HepG2 (cell line): ENCODE results near the gene UBE3B. TPM values are rescaled to one million over a fixed set of nuclear protein-coding genes. Genes with fewer than 3 reads are reported as not detected.

ENCODE experiments used
- CAMTA2 ChIP-seq: sonication (generic); formaldehyde crosslinking; IDR thresholded peaks from 2 replicates; pipeline ENCODE4 v1.4.0; 2020; ENCODE audit warnings: mild to moderate bottlenecking, missing genetic modification reagents, borderline replicate concordance
- CBX1 ChIP-seq: IDR thresholded peaks from one replicate; pipeline ENCODE4 v1.6.1; 2016; ENCODE audit warnings: antibody characterized with exemption, low read depth
- CTCF ChIP-seq: sonication (generic); formaldehyde crosslinking; IDR thresholded peaks from 2 replicates; pipeline ENCODE4 v1.5.0; 2020; ENCODE audit warnings: mild to moderate bottlenecking, missing genetic modification reagents, moderate library complexity
- EED ChIP-seq: sonication (generic); formaldehyde crosslinking; IDR thresholded peaks from 2 replicates; pipeline ENCODE4 v1.5.0; 2020; ENCODE audit warnings: mild to moderate bottlenecking, missing genetic modification reagents
- HOMEZ ChIP-seq: IDR thresholded peaks from 2 replicates; pipeline ENCODE4 v1.6.1; 2016; ENCODE audit warnings: low read depth
- ISL2 ChIP-seq: sonication (generic); formaldehyde crosslinking; IDR thresholded peaks from 2 replicates; pipeline ENCODE4 v1.5.0; 2020; ENCODE audit warnings: missing genetic modification reagents
- MAX ChIP-seq: IDR thresholded peaks from 2 replicates; pipeline ENCODE4 v1.6.1; 2012; ENCODE audit warnings: inconsistent platforms
- NR2F6 ChIP-seq, 2 experiments: IDR thresholded peaks; 2 replicates each; pipeline ENCODE4 v1.6.1; 2016; ENCODE audit warnings: antibody characterized with exemption in 1 of 2, mild to moderate bottlenecking in 1 of 2
- PITX1 ChIP-seq: sonication (generic); formaldehyde crosslinking; IDR thresholded peaks from 2 replicates; pipeline ENCODE4 v1.5.1; 2020; ENCODE audit warnings: mild to moderate bottlenecking, missing genetic modification reagents
- POLR2G ChIP-seq: fragments of 200-400 bp; formaldehyde crosslinking; IDR thresholded peaks from 2 replicates; pipeline ENCODE4 v1.6.1; 2018; ENCODE audit warnings: mild to moderate bottlenecking, low read depth, low read length, moderate library complexity
- RFX1 ChIP-seq: fragments of 450-650 bp; IDR thresholded peaks from 2 replicates; pipeline ENCODE4 v1.6.1; 2017
- TAF1 ChIP-seq: sonication (generic); formaldehyde crosslinking; IDR thresholded peaks from 2 replicates; pipeline ENCODE4 v1.4.0; 2020; ENCODE audit warnings: missing genetic modification reagents
- TARDBP ChIP-seq: sonication (generic); formaldehyde crosslinking; IDR thresholded peaks from 2 replicates; pipeline ENCODE4 v1.8.0; 2022; ENCODE audit warnings: mild to moderate bottlenecking, missing genetic modification reagents
- TCF7L2 ChIP-seq: IDR thresholded peaks from 2 replicates; pipeline ENCODE4 v1.6.1; 2011; ENCODE audit warnings: mild to moderate bottlenecking, low read depth, low read length, moderate library complexity
- TEAD3 ChIP-seq: optimal IDR thresholded peaks from 2 replicates; pipeline ENCODE3; 2016; ENCODE audit warnings: borderline replicate concordance
- TMF1 ChIP-seq: sonication (generic); formaldehyde crosslinking; IDR thresholded peaks from 2 replicates; pipeline ENCODE4 v1.8.1; 2022; ENCODE audit warnings: low read depth, missing genetic modification reagents
- XBP1 ChIP-seq: sonication (generic); formaldehyde crosslinking; IDR thresholded peaks from 2 replicates; pipeline ENCODE4 v1.5.0; 2020; ENCODE audit warnings: missing genetic modification reagents
- ZNF136 ChIP-seq: sonication (generic); formaldehyde crosslinking; IDR thresholded peaks from 2 replicates; pipeline ENCODE4 v1.8.1; 2022; ENCODE audit warnings: low read depth, mild to moderate bottlenecking, moderate library complexity, missing genetic modification reagents
- ZNF24 ChIP-seq: fragments of 450-650 bp; IDR thresholded peaks from 2 replicates; pipeline ENCODE4 v1.6.1; 2017; ENCODE audit warnings: antibody characterized with exemption, mild to moderate bottlenecking
- ZNF431 ChIP-seq: sonication (generic); formaldehyde crosslinking; IDR thresholded peaks from 2 replicates; pipeline ENCODE4 v1.9.0; 2022; ENCODE audit warnings: missing genetic modification reagents, low read depth, mild to moderate bottlenecking, borderline replicate concordance
- ZNF503 ChIP-seq: sonication (generic); formaldehyde crosslinking; IDR thresholded peaks from 2 replicates; pipeline ENCODE4 v1.4.0; 2020; ENCODE audit warnings: missing genetic modification reagents
- ZNF557 ChIP-seq: sonication (generic); formaldehyde crosslinking; IDR thresholded peaks from 2 replicates; pipeline ENCODE4 v1.4.0; 2020; ENCODE audit warnings: missing genetic modification reagents
- ZNF687 ChIP-seq: sonication (generic); formaldehyde crosslinking; IDR thresholded peaks from 2 replicates; pipeline ENCODE4 v1.5.1; 2020; ENCODE audit warnings: mild to moderate bottlenecking, missing genetic modification reagents, moderate library complexity
- polyA plus RNA-seq, 8 experiments: library from polyadenylated mRNA; depleted of rRNA in 3 of 8; stranded (reverse) in 7 of 8; unstranded in 1 of 8; fragments of >200 nt; fragmentation: Illumina TruSeq in 4 of 8; extraction: Trizol in 4 of 8; gene quantifications; 2 replicates each; pipeline versions ENCODE4 v1.2.1 to v1.2.3, GENCODE V29; 2011 to 2016; ENCODE audit warnings: low read depth in 4 of 8, missing spikeins in 1 of 8, mixed read lengths in 1 of 8; ENCODE audit not compliant: insufficient read depth in 1 of 8
- total RNA-seq, 5 experiments: library from RNA; depleted of rRNA; stranded (reverse); fragments of >200 nt; fragmentation: Illumina TruSeq; extraction: Trizol; gene quantifications; 2 replicates each; pipeline ENCODE4 v1.2.3, GENCODE V29; 2016; ENCODE audit warnings: low read depth in 1 of 5

The UBE3B gene
- total and polyA plus RNA-seq, 2 of the 13 experiments (the other 11 are each of a cell fraction or from before 2014, with no cell fraction given), result 22.7 to 25.3 TPM

GRCh38 chr12:109494348-109494881 is 17.0 kb downstream of the UBE3B start (continued):
- TF ChIP-seq POLR2G (no peak), CAMTA2 (CRISPR knock-in tag) (no peak), PITX1 (CRISPR knock-in tag) (no peak), RFX1 (no peak), XBP1 (CRISPR knock-in tag) (no peak), CTCF (CRISPR knock-in tag) (0 out of 2 replicates have a peak, but pooled peaks have one; percentile 5), TMF1 (CRISPR knock-in tag) (no peak), ZNF24 (no peak), TARDBP (CRISPR knock-in tag) (peak; percentile 47; the same call in 1 of the 2 replicates), TEAD3 (peak; percentile 41), ZNF687 (CRISPR knock-in tag) (no peak), CBX1 (no peak), HOMEZ (CRISPR knock-in tag) (no peak), TCF7L2 (no peak), ISL2 (CRISPR knock-in tag) (no peak), TAF1 (CRISPR knock-in tag) (no peak), ZNF503 (CRISPR knock-in tag) (peak; percentile 28; the same call in 1 of the 2 replicates), EED (CRISPR knock-in tag) (no peak), ZNF431 (no peak), ZNF136 (CRISPR knock-in tag) (no peak), ZNF557 (CRISPR knock-in tag) (no peak), NR2F6 (IDR thresholded peaks at IDR 0.05) (no peak; the same call in 1 of the 2 replicates), NR2F6 (CRISPR knock-in tag; IDR thresholded peaks at IDR 0.05) (no peak; the same call in 1 of the 2 replicates), MAX (peak; percentile 42; the same call in 1 of the 2 replicates)
